Psoas muscle (tissue), 8 donors: ENCODE measurements around the gene MTRF1. TPM values are rescaled to one million over a fixed set of nuclear protein-coding genes. Genes with fewer than 3 reads are reported as not detected.

Source experiments
- ATAC-seq, 4 donors: fragments of 200-7000 bp; cut with Tn5 transposase; one replicate each; pipeline ENCODE4 v1.9.1; 2020; ENCODE audit warnings: moderate library complexity in 3 of 4, mild to moderate bottlenecking in 2 of 4
- DNase-seq, 2 donors: peaks; one replicate each; pipeline ENCODE4 v3.0.0-alpha.2; 2020
- H3K27ac ChIP-seq: fragments of 200-600 bp; one replicate; pipeline ENCODE4 v1.8.0; 2022
- H3K27me3 ChIP-seq, 3 donors: fragments of 200-600 bp in 1 of 3; one replicate each; pipeline versions ENCODE4 v1.6.1 to v1.8.0; 2013 to 2022; ENCODE audit warnings: low read length in 2 of 3, mild to moderate bottlenecking in 2 of 3, moderate library complexity in 1 of 3; ENCODE audit not compliant: insufficient read depth in 3 of 3
- H3K36me3 ChIP-seq, 2 donors: fragments of 200-600 bp in 1 of 2; one replicate each; pipeline versions ENCODE4 v1.6.1 to v1.8.0; 2013 to 2022; ENCODE audit warnings: low read depth in 1 of 2, mild to moderate bottlenecking in 1 of 2, moderate library complexity in 1 of 2; ENCODE audit not compliant: insufficient read depth in 1 of 2
- H3K4me1 ChIP-seq: fragments of 200-600 bp; one replicate; pipeline ENCODE4 v1.8.0; 2022
- H3K4me3 ChIP-seq: fragments of 200-600 bp; one replicate; pipeline ENCODE4 v1.8.0; 2022; ENCODE audit warnings: mild to moderate bottlenecking
- H3K9me3 ChIP-seq: fragments of 200-600 bp; one replicate; pipeline ENCODE4 v1.8.0; 2022
- CTCF ChIP-seq: fragments of 200-600 bp; IDR thresholded peaks from one replicate; pipeline ENCODE4 v1.8.0; 2022; ENCODE audit warnings: antibody characterized with exemption
- WGBS, 3 donors: extraction: QIAGEN DNeasy Blood & Tissue Kit; methylation state at CpG; one replicate each; pipeline versions ENCODE4 v1.1.6 to v1.1.7; 2013; 5-methylcytosine and 5-hydroxymethylcytosine counted together
- intact Hi-C, 2 donors: fragments of 100-400 bp; cut with DNase I; formaldehyde crosslinking; loops; one replicate each; pipeline versions ENCODE4 v1.11.0 to v1.14.2; 2022
- long read RNA-seq, 2 donors: library from polyadenylated mRNA; unstranded; transcript quantifications; one replicate each; pipeline ENCODE4 v2.0.0, GENCODE V29; 2021
- polyA plus RNA-seq, 3 donors: library from polyadenylated mRNA; stranded (reverse); fragments of 200-250 nt; gene quantifications; one replicate each; pipeline ENCODE4 v1.2.3, GENCODE V29; 2013
- total RNA-seq, 4 donors: library from RNA; stranded (reverse); fragmentation: NEBNext Ultra II Directional in 2 of 4; extraction: Animal tissue kit (Norgen Biotek cat#: 25700) in 2 of 4; gene quantifications; one replicate each; pipeline versions ENCODE4 v1.2.1 to v1.2.4, GENCODE V29; 2021 to 2023
- donor health status: healthy with polysubstance abuse.
- donor health status: DM: no; HTN: no; CAD: no; lungs with moderate emphysema.
- donor health status: Bipolar disorder and iron deficiency.
- donor health status: healthy.
- donor health status: DM: yes; HTN: yes; CAD: no.
- donor health status: DM: no; HTN: no; CAD: no.
- donor health status: DM: no; HTN: no; CAD: no.
- donor health status: DM: yes; HTN: yes; CAD: no.

The MTRF1 gene
- 10 to 100 TPM in 2 of 4 donors, 1 to 10 TPM in 2; 8.7 to 14.2 (median 11.1) TPM for total RNA-seq
- polyA plus RNA-seq = 10 to 100 TPM; 12.5 to 29.6 (median 16.0) TPM
- long read RNA-seq, donor 1, partial matches to known transcripts = 0 of 6 reads
- long read RNA-seq, donor 1, other reads (novel, unspliced or antisense) = 4 of 6 reads
- long read RNA-seq, donor 2, partial matches to known transcripts = 2 of 8 reads
- long read RNA-seq, donor 2, other reads (novel, unspliced or antisense) = 5 of 8 reads

GRCh38 chr13:41263261-41263971, at the start of gene MTRF1:
TSS of gene MTRF1 (minus strand) at chr13:41263576. CDS start at chr13:41260907, 2,669 bp downstream.
- intact Hi-C loops = no loop called here

DNA sequence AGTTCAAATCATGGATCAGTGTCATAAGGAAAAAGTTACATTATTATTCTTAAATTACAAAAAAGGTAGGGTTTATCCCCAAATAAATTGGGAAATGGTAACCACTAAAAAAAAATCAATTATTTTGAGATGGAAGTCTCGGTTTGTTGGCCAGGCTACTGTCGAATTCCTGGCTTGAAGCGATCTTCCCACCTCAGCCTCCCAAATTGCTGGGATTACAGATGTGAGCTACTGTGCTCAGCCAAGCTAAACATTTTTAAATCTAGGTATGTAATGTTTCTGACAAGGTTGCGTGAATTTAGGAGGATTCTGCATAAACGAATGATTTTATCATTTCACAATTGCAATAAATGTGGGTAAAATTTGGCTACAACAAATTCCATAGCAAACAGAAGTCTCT, 49.7 kb upstream of the MTRF1 start:
- no peak for TF ChIP-seq CTCF
- H3K4me1 ChIP-seq = peaks cover 43% of the 10 kb centered on the region
- H3K9me3 ChIP-seq = no peaks in the 10 kb centered on the region
- intact Hi-C loops = loop anchor here in 1 of 2 donors (5.0 kb wide), 1 partner anchor 121 kb away; the partner anchor contains the start of gene KBTBD7
- peak overlapping the region; percentile 94 for H3K27ac ChIP-seq
- ATAC-seq (no peak), DNase-seq (no peak)
- 32 to 36% (median 36%) methylated on average over 5 of the region's 5 CpGs for WGBS, 3 donors
- H3K36me3 ChIP-seq = no peaks in the 10 kb centered on the region
- H3K4me3 ChIP-seq = peak overlapping the region; percentile 98
- H3K27me3 ChIP-seq = no peaks in the 10 kb centered on the region

More at GRCh38 chr13:41263261-41263971, at the start of gene MTRF1:
- DNase-seq = peak; percentile 78 to 88
- ATAC-seq = peak; percentile 93 to 99 (median 96)
- TF ChIP-seq CTCF = no peak
- no peaks in the 10 kb centered on the region for H3K4me1 ChIP-seq
- H3K4me3 ChIP-seq = peak within 1 kb of the TSS; percentile 75
- H3K27me3 ChIP-seq = no peaks in the 10 kb centered on the region
- H3K36me3 ChIP-seq = peaks cover 0 to 37% of the 10 kb centered on the region in 2 donors
- peak within 1 kb of the TSS; percentile 80 for H3K27ac ChIP-seq
- WGBS, 3 donors = 0 to 1% (median 0%) methylated on average over 31 to 32 of the region's 32 CpGs
- no peaks in the 10 kb centered on the region for H3K9me3 ChIP-seq

GRCh38 chr13:41312176-41312500, 48.8 kb upstream of the MTRF1 start:
- 0 to 1% (median 1%) methylated on average over 11 of the region's 11 CpGs for WGBS, 3 donors
- Histone ChIP-seq H3K4me1 (peaks cover 41% of the 10 kb centered on the region), H3K27me3 (no peaks in the 10 kb centered on the region), H3K36me3 (no peaks in the 10 kb centered on the region), H3K27ac (peak overlapping the region; percentile 94), H3K9me3 (no peaks in the 10 kb centered on the region), H3K4me3 (peak overlapping the region; percentile 98)
- TF ChIP-seq CTCF = no peak
- intact Hi-C loops = loop anchor here in 1 of 2 donors (5.0 kb wide), 1 partner anchor 120 kb away; the partner anchor contains the start of gene KBTBD7
- peak in 3 of 4 donors; percentile 21 to 51 (median 29) for ATAC-seq
- DNase-seq = peak; percentile 50 to 59

DNA sequence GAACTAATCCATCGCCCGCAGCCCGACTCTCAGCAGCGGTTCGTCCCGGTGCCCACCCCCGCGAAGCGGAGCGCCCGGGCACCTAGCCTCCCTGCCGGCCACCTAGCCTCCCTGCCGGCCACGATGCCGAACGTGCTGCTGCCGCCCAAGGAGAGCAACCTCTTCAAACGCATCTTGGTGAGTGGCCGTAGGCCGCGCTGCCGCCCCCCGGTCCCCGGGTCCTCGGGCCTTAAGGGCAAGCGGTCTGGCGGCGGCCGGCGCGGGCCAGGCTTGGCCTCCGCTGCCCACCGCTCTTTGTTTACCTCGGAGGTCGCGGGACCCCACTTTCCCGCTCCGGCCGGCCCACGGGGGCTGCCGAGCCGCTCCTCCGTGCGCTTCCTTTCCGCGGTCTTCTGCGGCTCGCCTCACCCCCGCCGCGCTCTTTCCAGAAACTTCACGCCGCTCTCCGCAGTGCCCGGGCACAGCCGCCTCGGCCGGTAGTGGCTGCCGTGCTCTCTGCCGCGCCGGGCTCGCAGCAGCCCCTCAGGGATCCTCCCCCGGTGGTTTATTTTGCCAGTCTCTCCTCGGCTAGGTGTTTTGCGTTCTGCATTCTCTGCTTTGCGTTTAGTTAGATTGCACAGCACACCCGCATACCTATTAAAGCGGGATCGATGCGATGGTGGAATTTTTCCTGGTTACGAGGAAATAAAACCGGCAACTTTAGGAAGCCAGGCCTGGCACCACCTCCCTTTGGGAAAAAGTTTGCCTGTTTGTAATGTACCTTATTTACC, 48.2 kb upstream of the MTRF1 start:
- intact Hi-C loops = loop anchor here in 1 of 2 donors (5.0 kb wide), 1 partner anchor 119 kb away; the partner anchor contains the start of gene KBTBD7
- Histone ChIP-seq H3K9me3 (no peaks in the 10 kb centered on the region), H3K36me3 (no peaks in the 10 kb centered on the region), H3K27ac (peak overlapping the region; percentile 94), H3K27me3 (no peaks in the 10 kb centered on the region), H3K4me3 (peak overlapping the region; percentile 98), H3K4me1 (peaks cover 36% of the 10 kb centered on the region)
- DNase-seq = peak; percentile 31 to 64
- ATAC-seq = peak; percentile 64 to 76 (median 70)
- peak; percentile 5 for TF ChIP-seq CTCF
- 0 to 1% (median 0%) methylated on average over 54 to 73 of the region's 73 CpGs for WGBS, 3 donors
